Dermis microvascular lymphatic vessel endothelial cell (primary cell): ENCODE measurements around the gene RPAIN. TPM values are rescaled to one million over a fixed set of nuclear protein-coding genes. Genes with fewer than 3 reads are reported as not detected.

Source experiments
- DNase-seq, 2 donors: peaks; one replicate each; pipeline versions ENCODE4 v3.0.0 to v3.0.0-alpha.2; 2010; ENCODE audit warnings: low read depth in 2 of 2
- total RNA-seq: library from RNA; depleted of rRNA; stranded (reverse); fragments of >200 nt; gene quantifications from 2 replicates; pipeline ENCODE4 v1.2.1, GENCODE V29; 2014

The RPAIN gene
- 33.5 and 35.3 TPM in 2 replicates for total RNA-seq

- peak in 1 of 2 donors; percentile 72 for DNase-seq
Measured at GRCh38 chr17:5419959-5420653, at the start of gene RPAIN. Gene RPAIN (plus strand): TSS chr17:5420182. CDS start chr17:5420211, 29 bp downstream.

- DNase-seq = no peak
Measured at GRCh38 chr17:5370411-5370810, 49.6 kb upstream of the RPAIN start.

- no peak for DNase-seq
Measured at GRCh38 chr17:5373112-5373511, 46.9 kb upstream of the RPAIN start.

- no peak for DNase-seq
Measured at GRCh38 chr17:5378566-5379207, 41.3 kb upstream of the RPAIN start.

DNA sequence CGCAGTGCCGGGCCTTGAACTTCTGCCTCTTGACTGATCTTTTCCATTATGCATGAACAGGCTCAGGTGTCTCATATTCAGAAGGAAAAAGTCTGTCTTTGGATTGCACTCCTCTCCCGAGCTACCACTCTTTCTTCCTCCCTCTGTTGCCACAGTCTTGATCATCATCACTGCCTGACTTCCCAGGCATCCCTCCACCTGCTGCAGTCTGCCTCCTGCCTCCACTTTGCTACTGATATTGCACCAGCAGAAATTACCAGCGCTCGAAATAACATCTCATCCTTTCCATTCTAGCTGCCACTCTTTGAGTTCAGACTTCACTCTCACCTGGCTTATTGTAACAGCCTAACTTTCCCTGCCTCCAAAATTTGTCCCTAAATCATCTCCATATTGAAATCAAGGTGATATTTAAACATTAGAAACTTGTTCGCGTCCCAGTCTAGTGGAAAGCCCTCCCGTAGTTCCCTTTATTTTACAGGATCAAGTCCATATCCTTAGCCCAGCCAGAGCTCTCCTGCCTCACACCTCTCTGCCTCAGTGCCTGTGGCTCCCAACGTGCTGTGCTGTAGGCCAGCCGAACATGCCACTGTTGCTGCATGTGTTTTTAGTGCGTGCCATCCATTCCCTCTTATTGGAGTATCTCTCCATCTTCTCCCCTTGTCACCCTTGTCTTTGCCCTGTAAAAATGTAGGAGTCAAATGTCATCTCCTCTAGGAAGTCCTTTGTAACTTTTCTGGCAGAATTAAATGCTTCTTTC, 40.5 kb upstream of the RPAIN start:
- no peak for DNase-seq

DNA sequence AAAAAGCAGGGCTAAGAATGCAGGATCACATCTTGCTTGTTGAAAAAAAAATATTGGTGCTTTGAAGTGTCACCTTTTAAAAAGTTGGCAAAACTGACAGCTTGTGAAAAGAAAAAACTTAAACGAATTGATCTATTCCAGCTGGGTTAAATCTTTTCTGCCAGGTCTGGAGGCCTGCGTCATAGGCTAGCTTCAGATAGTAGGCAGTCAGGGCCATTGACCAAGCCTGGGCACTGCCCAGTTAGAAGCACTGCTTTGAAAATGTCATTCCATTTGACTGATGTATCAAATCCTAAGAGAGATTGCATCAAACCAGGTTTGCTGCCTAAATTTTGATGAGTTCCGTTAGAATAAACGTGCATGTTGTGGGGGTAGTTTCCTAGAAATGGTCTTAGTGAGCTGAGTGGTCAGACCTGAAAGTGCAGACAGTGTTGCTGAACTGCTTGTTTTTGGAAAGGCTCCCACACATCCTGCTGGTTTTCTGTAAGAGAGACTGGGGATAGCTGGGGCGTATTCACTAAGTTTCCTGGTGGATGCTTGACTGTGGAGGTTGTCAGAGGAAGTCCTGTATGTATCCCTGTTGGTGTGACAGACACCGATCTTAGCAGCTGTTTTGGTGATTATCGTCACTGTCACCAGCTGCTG, 39.4 kb upstream of the RPAIN start:
- DNase-seq = no peak

DNA sequence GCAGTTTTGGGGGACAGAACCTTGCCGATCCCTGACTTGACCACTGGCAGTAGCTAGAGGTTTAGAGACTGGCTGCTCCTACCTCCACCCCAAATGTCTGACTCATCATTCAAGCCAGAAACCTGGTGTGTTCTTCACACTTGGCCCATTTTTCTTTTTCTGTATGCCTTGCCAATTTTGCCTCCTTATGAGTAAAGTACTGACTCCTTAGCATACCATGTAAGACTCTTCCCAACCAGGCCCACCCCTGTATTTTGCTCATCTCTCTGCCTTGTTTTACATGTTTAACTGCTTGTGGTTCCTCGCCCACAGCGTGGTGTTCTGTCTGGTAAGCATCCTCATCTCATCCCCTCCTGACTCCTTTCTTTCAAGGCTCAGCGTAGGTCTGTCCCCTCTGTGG, 38.4 kb upstream of the RPAIN start:
- DNase-seq = no peak

- no peak for DNase-seq
Measured at GRCh38 chr17:5391678-5392077, 28.3 kb upstream of the RPAIN start.

GRCh38 chr17:5396612-5397011, 23.4 kb upstream of the RPAIN start:
- DNase-seq = no peak

DNA sequence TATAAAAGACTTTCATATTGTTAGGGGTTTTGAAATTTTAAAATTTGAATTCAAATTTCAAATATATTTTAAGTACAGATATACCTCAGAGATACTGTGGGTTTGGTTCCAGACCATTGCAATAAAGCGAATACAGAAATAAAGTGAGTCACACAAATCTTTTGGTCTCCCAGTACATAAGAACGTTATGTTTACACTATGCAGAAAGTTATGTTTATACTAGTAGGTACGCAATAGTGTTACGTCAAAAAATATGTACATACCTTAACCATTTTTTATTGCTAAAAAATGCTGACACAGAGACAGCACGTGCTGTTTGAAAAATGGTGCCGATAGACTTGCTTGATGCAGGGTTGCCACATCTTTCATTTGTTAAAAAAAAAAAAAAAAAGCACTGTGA, 20.2 kb upstream of the RPAIN start:
- no peak for DNase-seq

- no peak for DNase-seq
Measured at GRCh38 chr17:5405400-5405799, 14.6 kb upstream of the RPAIN start.

GRCh38 chr17:5408186-5408585, 11.8 kb upstream of the RPAIN start:
- DNase-seq = no peak

GRCh38 chr17:5410594-5411272, 9.2 kb upstream of the RPAIN start:
- DNase-seq = no peak

DNA sequence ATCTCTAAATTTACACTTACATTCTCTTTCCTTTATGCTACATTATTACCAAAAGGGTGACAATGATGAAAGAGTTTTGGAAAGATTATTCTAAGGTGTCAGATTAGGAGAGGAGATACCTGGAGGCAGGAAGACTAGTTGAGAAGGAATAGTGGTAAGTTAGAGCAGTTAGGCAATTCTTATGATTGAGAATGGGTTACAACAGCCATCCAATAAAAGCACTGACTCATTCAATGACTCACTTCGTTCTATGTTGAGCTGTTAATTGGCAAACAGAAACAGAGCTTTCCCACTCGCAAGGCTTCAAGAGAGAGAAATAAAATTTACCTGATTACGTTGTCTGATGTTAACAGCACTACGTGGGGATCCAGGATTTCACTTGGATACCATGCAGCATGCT, 6.3 kb upstream of the RPAIN start:
- peak in 1 of 2 donors; percentile 81 for DNase-seq

- no peak for DNase-seq
Measured at GRCh38 chr17:5416901-5417300, 3.1 kb upstream of the RPAIN start.

GRCh38 chr17:5418858-5419355, 1.1 kb upstream of the RPAIN start:
- peak; percentile 80 to 94 for DNase-seq

DNA sequence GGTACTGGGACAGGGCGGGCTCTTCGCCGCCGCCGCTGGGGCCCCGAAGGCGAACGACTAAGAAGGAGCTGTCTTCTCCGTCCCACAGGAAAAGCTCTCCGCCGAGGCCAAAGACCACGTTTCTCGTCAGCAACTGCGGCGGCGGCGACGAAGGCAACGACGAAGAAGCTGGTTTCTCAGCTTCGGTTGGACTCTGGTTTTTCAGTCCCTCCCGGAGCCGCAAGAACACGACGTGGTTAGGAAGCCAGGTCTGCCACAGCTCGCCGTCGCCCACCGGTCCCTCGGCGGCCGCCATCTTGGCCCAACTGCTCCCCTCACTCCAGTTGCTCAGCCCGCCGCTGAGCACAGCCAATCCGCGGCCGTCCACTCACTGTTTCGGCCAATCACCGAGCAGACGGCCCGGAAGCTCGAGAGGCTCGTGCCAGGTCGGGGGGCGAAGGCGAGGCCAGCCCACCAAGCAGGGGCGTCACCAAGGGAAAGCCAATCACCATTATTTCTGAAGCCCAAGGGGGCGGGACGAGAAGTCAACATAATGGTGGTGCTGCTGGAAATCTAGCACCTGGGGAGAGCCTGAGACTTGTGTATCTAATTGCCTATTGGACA, 525 bp upstream of the RPAIN start, which contains the start of gene NUP88:
TSS of gene NUP88 (minus strand) at position 307 of the 603 bp plus-strand sequence. CDS start at position 295, 12 bp downstream.
- peak; percentile 94 to 99 for DNase-seq

GRCh38 chr17:5422505-5422904, 2.5 kb downstream of the RPAIN start:
- DNase-seq = no peak

DNA sequence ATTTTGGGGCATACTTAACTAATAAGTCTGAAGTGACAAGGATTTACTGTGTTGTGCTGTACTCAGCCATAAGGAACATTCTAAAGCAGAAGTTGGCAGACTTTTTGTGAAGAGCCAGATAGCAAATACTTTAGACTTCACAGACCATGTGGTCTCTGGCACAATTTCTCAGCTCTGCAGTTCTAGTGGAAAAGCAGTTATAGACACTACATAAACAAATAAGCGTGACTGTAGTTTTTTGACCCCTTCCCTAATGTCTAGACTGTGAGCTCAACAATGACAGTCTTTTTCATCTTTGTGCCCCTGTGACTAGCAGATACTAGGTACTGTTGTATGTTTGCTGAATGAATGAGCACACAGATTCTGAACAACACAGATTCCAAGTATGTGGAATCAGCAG, 4.9 kb downstream of the RPAIN start:
- no peak for DNase-seq

- no peak for DNase-seq
Measured at GRCh38 chr17:5425826-5426225, 5.8 kb downstream of the RPAIN start.
